ENCODE measurements around the gene RTP5. TPM values are rescaled to one million over a fixed set of nuclear protein-coding genes. Genes with fewer than 3 reads are reported as not detected.
A peak's percentile ranks its signal among the peaks of the same experiment; 100 is the strongest.

RTP5 gene
- total RNA-seq, 2 donors from 2014 or later = not detected

- intact Hi-C loops (cut with DNase I) = no loop called here
- Histone ChIP-seq H3K27ac (peak overlapping the region in 3 of 4 donors; percentile 96 to 98 (median 97)), H3K9me3 (no peaks in the 10 kb centered on the region), H3K36me3 (replicated peaks in 1 of 2; ENCODE audit: insufficient read depth in 1 of 2, low read depth in 2 of 2) (no peaks in the 10 kb centered on the region), H3K4me3 (no peak overlapping the region), H3K27me3 (no peaks in the 10 kb centered on the region), H3K4me1 (peaks cover 35% of the 10 kb centered on the region)
- ATAC-seq (no peak), DNase-seq (no peak)
- 73 to 83% methylated on average over 11 to 16 of the region's 16 CpGs for WGBS, 2 donors
- no peak for TF ChIP-seq POLR2A (IDR thresholded peaks at IDR 0.05)
- no peak for TF ChIP-seq CTCF (IDR thresholded peaks at IDR 0.05)
Observed at GRCh38 chr2:241880311-241881073, 11.0 kb downstream of the RTP5 start.

- no peaks in the 10 kb centered on the region for H3K9me3 ChIP-seq
- peaks cover 50% of the 10 kb centered on the region for H3K4me1 ChIP-seq
- WGBS, 2 donors = 8 to 11% methylated on average over 8 to 23 of the region's 23 CpGs
- H3K4me3 ChIP-seq = peak overlapping the region in 1 of 2 donors; percentile 20
- H3K27me3 ChIP-seq = no peaks in the 10 kb centered on the region
- H3K27ac ChIP-seq = peak overlapping the region; percentile 96 to 98 (median 96)
- DNase-seq = peak; percentile 82 to 90 (median 84)
- intact Hi-C loops (cut with DNase I) = no loop called here
- H3K36me3 ChIP-seq (replicated peaks in 1 of 2; ENCODE audit: insufficient read depth in 1 of 2, low read depth in 2 of 2) = no peaks in the 10 kb centered on the region
- TF ChIP-seq CTCF (IDR thresholded peaks at IDR 0.05) (peak in 4 of 7 experiments; percentile 38 to 51 (median 50)), POLR2A (IDR thresholded peaks at IDR 0.05) (peak; percentile 71 to 88 (median 88))
- ATAC-seq = peak; percentile 48
Observed at GRCh38 chr2:241882091-241882625, 12.6 kb downstream of the RTP5 start.

- Histone ChIP-seq H3K4me1 (peaks cover 63% of the 10 kb centered on the region), H3K36me3 (replicated peaks in 1 of 2; ENCODE audit: insufficient read depth in 1 of 2, low read depth in 2 of 2) (no peaks in the 10 kb centered on the region), H3K27ac (peak overlapping the region; percentile 72 to 98 (median 96)), H3K4me3 (no peak overlapping the region), H3K27me3 (no peaks in the 10 kb centered on the region), H3K9me3 (no peaks in the 10 kb centered on the region)
- DNase-seq (peak in 1 of 4 donors; percentile 42), ATAC-seq (no peak)
- intact Hi-C loops (cut with DNase I) = no loop called here
- TF ChIP-seq POLR2A (IDR thresholded peaks at IDR 0.05) = peak in 1 of 3 donors; percentile 18
- TF ChIP-seq CTCF (IDR thresholded peaks at IDR 0.05) = no peak
- 51 to 67% methylated on average over 8 of the region's 8 CpGs for WGBS, 2 donors
Observed at GRCh38 chr2:241884951-241885290, 15.4 kb downstream of the RTP5 start.

- Histone ChIP-seq H3K4me3 (no peak overlapping the region), H3K27ac (peak overlapping the region; percentile 72 to 98 (median 96))
Observed at GRCh38 chr2:241885291-241885945, 15.9 kb downstream of the RTP5 start.

More at GRCh38 chr2:241885291-241885945, 15.9 kb downstream of the RTP5 start:
- H3K36me3 ChIP-seq (replicated peaks in 1 of 2; ENCODE audit: insufficient read depth in 1 of 2, low read depth in 2 of 2) = no peaks in the 10 kb centered on the region
- WGBS, 2 donors = 35 to 53% methylated on average over 3 to 16 of the region's 16 CpGs
- H3K9me3 ChIP-seq = no peaks in the 10 kb centered on the region
- DNase-seq = peak in 2 of 4 donors; percentile 41 to 46
- H3K4me1 ChIP-seq = peaks cover 68% of the 10 kb centered on the region
- ATAC-seq = no peak
- TF ChIP-seq POLR2A (IDR thresholded peaks at IDR 0.05) = peak in 1 of 3 donors; percentile 19
- TF ChIP-seq CTCF (IDR thresholded peaks at IDR 0.05) = no peak
- intact Hi-C loops (cut with DNase I) = no loop called here
- H3K27me3 ChIP-seq = no peaks in the 10 kb centered on the region

All from body of pancreas (tissue), 4 donors.